HG03039 (cell line): ENCODE measurements around the gene PRKN.
"Not testable (repeated sequence)": the region's sequence is repeated elsewhere in the genome, so short reads cannot be mapped to it uniquely, and the experiment has no call there.

Experiments
- ATAC-seq: cut with Tn5 transposase; IDR thresholded peaks from one replicate; pipeline ENCODE4 v1.9.1; 2021; ENCODE audit warnings: mild to moderate bottlenecking, moderate library complexity; ENCODE audit not compliant: unreplicated experiment

The PRKN gene

GRCh38 chr6:162390961-162391811 lies 336.4 kb downstream of the PRKN start:
- ATAC-seq: not testable (repeated sequence)

GRCh38 chr6:162389343-162390085 lies 338.1 kb downstream of the PRKN start:
- ATAC-seq: no peak

GRCh38 chr6:162388383-162388777 lies 339.2 kb downstream of the PRKN start:
- no peak for ATAC-seq

GRCh38 chr6:162387718-162388382 lies 339.7 kb downstream of the PRKN start:
- ATAC-seq: no peak

- ATAC-seq: no peak
Measured at GRCh38 chr6:162385980-162386379, 341.6 kb downstream of the PRKN start.

- ATAC-seq: no peak
Measured at GRCh38 chr6:162379757-162380409, 347.7 kb downstream of the PRKN start.

- ATAC-seq: no peak
Measured at GRCh38 chr6:162377735-162378134, 349.8 kb downstream of the PRKN start.

DNA sequence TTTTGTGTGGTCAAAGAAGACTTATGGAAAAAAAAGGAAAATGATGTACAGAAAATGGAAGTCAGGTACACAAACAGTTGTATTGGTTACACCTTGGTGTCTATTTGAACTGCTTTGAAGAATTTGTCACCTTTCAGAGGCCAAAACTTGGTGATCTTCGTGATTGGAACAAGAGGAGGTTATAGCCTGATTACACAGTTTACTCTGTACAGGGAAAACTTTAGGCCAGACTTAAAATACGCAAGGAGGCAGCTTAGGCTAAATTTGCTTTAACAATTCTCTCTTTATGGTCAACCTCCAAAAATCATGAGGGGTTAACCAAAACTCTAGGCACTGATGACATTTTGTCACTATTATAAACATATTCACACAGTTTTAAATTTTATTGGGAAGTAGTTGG lies 353.7 kb downstream of the PRKN start:
- no peak for ATAC-seq

- no peak for ATAC-seq
Measured at GRCh38 chr6:162373192-162373591, 354.4 kb downstream of the PRKN start.

GRCh38 chr6:162372106-162372505 lies 355.5 kb downstream of the PRKN start:
- ATAC-seq: no peak

DNA sequence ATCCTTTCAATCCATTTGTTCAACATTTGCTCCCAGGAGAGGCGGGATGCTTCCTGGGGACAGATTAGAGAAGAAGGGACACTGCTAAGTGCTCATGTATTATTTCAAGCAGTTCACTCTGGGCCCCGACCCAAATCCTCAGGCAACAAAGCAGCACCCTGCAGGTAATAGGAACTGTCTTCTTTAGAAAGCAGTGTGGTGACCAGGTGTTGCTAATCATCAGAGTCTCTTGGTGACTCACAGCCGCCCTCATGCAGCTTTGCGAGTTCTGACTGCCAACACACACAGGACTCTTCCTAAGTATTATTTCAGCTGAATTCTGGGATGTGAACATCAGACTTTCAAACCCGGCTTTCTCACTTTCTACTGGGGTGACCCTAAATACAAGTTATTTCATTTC lies 356.4 kb downstream of the PRKN start:
- ATAC-seq: no peak

- ATAC-seq: no peak
Measured at GRCh38 chr6:162369091-162369490, 358.5 kb downstream of the PRKN start.

- no peak for ATAC-seq
Measured at GRCh38 chr6:162364488-162364887, 363.1 kb downstream of the PRKN start.

GRCh38 chr6:162363757-162364156 lies 363.8 kb downstream of the PRKN start:
- ATAC-seq: no peak

- ATAC-seq: no peak
Measured at GRCh38 chr6:162360901-162361567, 366.5 kb downstream of the PRKN start.

DNA sequence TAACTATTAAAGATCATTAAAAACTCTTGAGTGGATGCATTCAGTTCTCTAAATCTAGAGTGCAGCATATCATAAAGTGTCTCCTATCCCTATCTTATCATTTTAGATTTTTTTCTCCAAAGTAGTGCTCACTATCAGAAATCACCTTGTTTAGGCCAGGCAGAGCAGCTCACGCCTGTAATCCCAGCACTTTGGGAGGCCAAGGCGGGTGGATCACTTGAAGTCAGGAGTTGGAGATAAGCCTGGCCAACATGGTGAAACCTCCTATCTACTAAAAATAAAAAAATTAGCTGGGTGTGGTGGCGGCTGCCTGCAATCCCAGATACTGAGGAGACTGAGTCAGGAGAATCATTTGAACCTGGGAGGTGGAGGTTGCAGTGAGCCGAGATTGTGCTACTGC lies 368.9 kb downstream of the PRKN start:
- ATAC-seq: no peak

- no peak for ATAC-seq
Measured at GRCh38 chr6:162345051-162345511, 382.5 kb downstream of the PRKN start.

GRCh38 chr6:162344646-162345010 lies 382.9 kb downstream of the PRKN start:
- no peak for ATAC-seq

DNA sequence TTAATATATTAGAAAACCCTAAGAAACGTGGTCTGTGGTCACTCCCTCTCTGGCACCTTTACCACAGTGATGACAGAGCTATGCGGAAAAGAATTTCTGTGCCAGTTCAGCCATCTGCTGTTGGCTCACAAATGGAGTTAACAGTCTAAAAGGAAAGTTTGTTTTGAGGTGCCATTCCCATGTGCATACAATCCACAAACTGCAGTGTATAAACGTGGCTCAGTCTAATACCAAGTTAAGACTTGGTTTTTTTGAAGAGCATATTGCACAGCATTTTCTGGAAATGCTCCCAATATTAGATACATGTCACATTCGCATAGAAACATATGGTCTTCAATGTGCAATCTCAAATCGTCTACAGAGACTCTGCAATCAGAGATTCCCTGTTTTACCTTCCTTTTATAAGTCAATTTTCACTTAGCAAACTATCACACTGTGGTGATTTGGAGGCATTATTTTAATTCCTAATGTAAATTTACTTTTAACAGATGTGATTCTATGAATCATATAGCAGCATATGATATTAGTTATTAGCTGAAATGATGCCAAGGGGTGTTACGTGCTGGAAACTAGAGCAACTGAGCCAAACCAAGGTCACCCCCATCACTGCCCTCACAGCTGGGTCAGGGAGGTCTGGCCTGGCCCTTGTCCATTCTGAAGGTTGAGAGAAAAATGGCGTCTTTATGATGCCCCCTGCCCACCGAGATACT lies 383.5 kb downstream of the PRKN start:
- no peak for ATAC-seq
